HG03095 (cell line): ENCODE measurements around the gene TSPAN6.

Experiments used
- ATAC-seq: cut with Tn5 transposase; IDR thresholded peaks from one replicate; pipeline ENCODE4 v1.9.1; 2021; ENCODE audit warnings: moderate library complexity; ENCODE audit not compliant: unreplicated experiment

TSPAN6 gene

GRCh38 chrX:100636321-100636991 is at the start of gene TSPAN6:
TSS of gene TSPAN6 (minus strand) at chrX:100636806. CDS start at chrX:100636694, 112 bp downstream.
- peak; percentile 90 for ATAC-seq

GRCh38 chrX:100685997-100686305 is 49.3 kb upstream of the TSPAN6 start:
- ATAC-seq: no peak

GRCh38 chrX:100685284-100685996 is 48.8 kb upstream of the TSPAN6 start:
- ATAC-seq: peak; percentile 63

- no peak for ATAC-seq
Measured at GRCh38 chrX:100682939-100683338, 46.3 kb upstream of the TSPAN6 start.

- ATAC-seq: no peak
Measured at GRCh38 chrX:100681599-100681998, 45.0 kb upstream of the TSPAN6 start.

GRCh38 chrX:100680756-100681155 is 44.1 kb upstream of the TSPAN6 start:
- ATAC-seq: no peak

GRCh38 chrX:100677611-100678181 is 41.1 kb upstream of the TSPAN6 start:
- ATAC-seq: no peak

GRCh38 chrX:100674705-100675104 is 38.1 kb upstream of the TSPAN6 start:
- no peak for ATAC-seq

- no peak for ATAC-seq
Measured at GRCh38 chrX:100673397-100673953, 36.9 kb upstream of the TSPAN6 start.

- ATAC-seq: no peak
Measured at GRCh38 chrX:100672966-100673365, 36.4 kb upstream of the TSPAN6 start.

GRCh38 chrX:100663642-100664041 is 27.0 kb upstream of the TSPAN6 start:
- no peak for ATAC-seq

- no peak for ATAC-seq
Measured at GRCh38 chrX:100662796-100663195, 26.2 kb upstream of the TSPAN6 start.

GRCh38 chrX:100662170-100662569 is 25.6 kb upstream of the TSPAN6 start:
- no peak for ATAC-seq

- no peak for ATAC-seq
Measured at GRCh38 chrX:100659431-100660137, 23.0 kb upstream of the TSPAN6 start.

GRCh38 chrX:100658941-100659381 is 22.4 kb upstream of the TSPAN6 start:
- no peak for ATAC-seq

- no peak for ATAC-seq
Measured at GRCh38 chrX:100654261-100654660, 17.7 kb upstream of the TSPAN6 start.

- no peak for ATAC-seq
Measured at GRCh38 chrX:100652266-100652665, 15.7 kb upstream of the TSPAN6 start.

GRCh38 chrX:100650841-100651240 is 14.2 kb upstream of the TSPAN6 start:
- ATAC-seq: no peak

- ATAC-seq: no peak
Measured at GRCh38 chrX:100649550-100650356, 13.1 kb upstream of the TSPAN6 start.
